ENCODE measurements around the gene SLC26A5.

SLC26A5 gene

GRCh38 chr7:103373866-103374643, 72.0 kb downstream of the SLC26A5 start:
- Histone ChIP-seq H2AFZ (no peak overlapping the region), H3K36me3 (ENCODE audit: control insufficient read depth, insufficient read depth, low read length) (no peaks in the 10 kb centered on the region), H3K9ac (no peak overlapping the region), H3K79me2 (no peaks in the 10 kb centered on the region), H3K4me3 (ENCODE audit: low read depth, low read length) (no peak overlapping the region), H3K27me3 (ENCODE audit: control insufficient read depth, insufficient read depth, low read length) (no peaks in the 10 kb centered on the region), H3K27ac (no peak overlapping the region), H3K4me1 (no peaks in the 10 kb centered on the region), H3K4me2 (ENCODE audit: low read length) (no peak overlapping the region), H3K9me3 (ENCODE audit: control insufficient read depth, low read length) (no peaks in the 10 kb centered on the region)
- no peak for TF ChIP-seq CTCF (IDR thresholded peaks at IDR 0.05)

GRCh38 chr7:103369432-103369831, 76.6 kb downstream of the SLC26A5 start:
- Histone ChIP-seq H3K4me1 (no peaks in the 10 kb centered on the region), H3K36me3 (ENCODE audit: control insufficient read depth, insufficient read depth, low read length) (peaks cover 3% of the 10 kb centered on the region)

DNA sequence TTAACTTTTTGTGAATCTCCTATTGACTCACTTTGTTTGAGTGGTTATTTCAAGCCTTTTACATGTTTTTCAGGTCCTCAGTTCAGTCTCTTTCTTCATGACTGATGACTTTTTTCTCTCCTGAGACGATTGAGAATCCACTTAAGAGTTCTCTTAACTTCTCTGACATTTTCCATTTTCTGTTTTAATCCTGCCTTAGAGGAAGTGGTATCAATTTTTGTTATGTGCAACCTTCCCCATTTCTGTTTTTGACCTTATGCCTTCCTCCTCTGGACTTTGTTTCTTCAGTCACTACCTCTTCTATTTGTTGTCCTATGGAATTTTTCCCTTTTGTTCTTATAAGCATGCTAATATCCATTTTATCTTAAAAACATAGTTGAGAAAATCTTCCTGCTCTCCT, 96.2 kb downstream of the SLC26A5 start:
- no peak for TF ChIP-seq CTCF (IDR thresholded peaks at IDR 0.05)
- H3K9ac ChIP-seq = no peak overlapping the region
- H3K4me2 ChIP-seq (ENCODE audit: low read length) = no peak overlapping the region
- H3K27me3 ChIP-seq (ENCODE audit: control insufficient read depth, insufficient read depth, low read length) = no peaks in the 10 kb centered on the region
- no peak overlapping the region for H3K27ac ChIP-seq
- no peaks in the 10 kb centered on the region for H3K36me3 ChIP-seq (ENCODE audit: control insufficient read depth, insufficient read depth, low read length)
- H3K4me3 ChIP-seq (ENCODE audit: low read depth, low read length) = no peak overlapping the region
- H3K4me1 ChIP-seq = no peaks in the 10 kb centered on the region
- no peak overlapping the region for H2AFZ ChIP-seq
- H3K79me2 ChIP-seq = peaks cover 55% of the 10 kb centered on the region
- no peaks in the 10 kb centered on the region for H3K9me3 ChIP-seq (ENCODE audit: control insufficient read depth, low read length)

More at GRCh38 chr7:103369432-103369831, 76.6 kb downstream of the SLC26A5 start:
- Histone ChIP-seq H3K79me2 (no peaks in the 10 kb centered on the region), H3K9ac (no peak overlapping the region), H3K9me3 (ENCODE audit: control insufficient read depth, low read length) (no peaks in the 10 kb centered on the region), H3K27ac (no peak overlapping the region), H2AFZ (no peak overlapping the region), H3K4me2 (ENCODE audit: low read length) (no peak overlapping the region), H3K4me3 (ENCODE audit: low read depth, low read length) (no peak overlapping the region), H3K27me3 (ENCODE audit: control insufficient read depth, insufficient read depth, low read length) (no peaks in the 10 kb centered on the region)
- no peak for TF ChIP-seq CTCF (IDR thresholded peaks at IDR 0.05)

GRCh38 chr7:103348959-103349358, 97.0 kb downstream of the SLC26A5 start:
- no peak overlapping the region for H3K27ac ChIP-seq
- no peak overlapping the region for H2AFZ ChIP-seq
- no peak overlapping the region for H3K9ac ChIP-seq
- no peaks in the 10 kb centered on the region for H3K4me1 ChIP-seq
- peak overlapping the region; percentile 76 for H3K4me3 ChIP-seq (ENCODE audit: low read depth, low read length)
- H3K9me3 ChIP-seq (ENCODE audit: control insufficient read depth, low read length) = no peaks in the 10 kb centered on the region
- H3K36me3 ChIP-seq (ENCODE audit: control insufficient read depth, insufficient read depth, low read length) = no peaks in the 10 kb centered on the region
- H3K79me2 ChIP-seq = peaks cover 59% of the 10 kb centered on the region
- H3K27me3 ChIP-seq (ENCODE audit: control insufficient read depth, insufficient read depth, low read length) = no peaks in the 10 kb centered on the region
- H3K4me2 ChIP-seq (ENCODE audit: low read length) = peak overlapping the region; percentile 79
- no peak for TF ChIP-seq CTCF (IDR thresholded peaks at IDR 0.05)

GRCh38 chr7:103348452-103348851, 97.6 kb downstream of the SLC26A5 start:
- Histone ChIP-seq H3K27me3 (ENCODE audit: control insufficient read depth, insufficient read depth, low read length) (no peaks in the 10 kb centered on the region), H3K4me1 (peaks cover 3% of the 10 kb centered on the region), H3K4me2 (ENCODE audit: low read length) (peak overlapping the region; percentile 79), H3K79me2 (peaks cover 63% of the 10 kb centered on the region), H2AFZ (no peak overlapping the region), H3K9ac (no peak overlapping the region), H3K27ac (no peak overlapping the region), H3K36me3 (ENCODE audit: control insufficient read depth, insufficient read depth, low read length) (no peaks in the 10 kb centered on the region), H3K9me3 (ENCODE audit: control insufficient read depth, low read length) (no peaks in the 10 kb centered on the region), H3K4me3 (ENCODE audit: low read depth, low read length) (peak overlapping the region; percentile 76)
- TF ChIP-seq CTCF (IDR thresholded peaks at IDR 0.05) = no peak

Measured in parathyroid adenoma (tissue), 2 donors.